A549 (cell line): ENCODE data around the gene DAZAP1. TPM values are rescaled to one million over a fixed set of nuclear protein-coding genes. Genes with fewer than 3 reads are reported as not detected.

Experiments used
- ATAC-seq, 2 experiments: fragments of 200-7000 bp in 1 of 2; fragments of >200 bp in 1 of 2; cut with Nextera tagmentation in 1 of 2; cut with Tn5 transposase in 1 of 2; 3 replicates each; pipeline versions ENCODE4 v1.8.0 to v1.9.1; 2018 to 2020; ENCODE audit warnings: mild to moderate bottlenecking in 1 of 2, moderate library complexity in 1 of 2
- CTCF ChIA-PET: fragments of 300-600 bp; sonication (Branson Sonifier 250); formaldehyde crosslinking; extraction: SDS; loops from one replicate; lab custom pipeline; 2021; ENCODE audit warnings: antibody characterized with exemption, inconsistent platforms; lab: Yijun Ruan, JAX
- POLR2A ChIA-PET: fragments of 350-600 bp; formaldehyde crosslinking; extraction: SDS; loops from one replicate; lab custom pipeline; 2021; ENCODE audit warnings: antibody characterized with exemption, inconsistent platforms; lab: Yijun Ruan, JAX
- DNase-seq, 2 experiments: peaks; one replicate each; pipeline versions ENCODE4 v3.0.0 to v3.0.0-alpha.2; 2011 to 2016; ENCODE audit warnings: low read depth in 1 of 2, low spot score in 1 of 2
- FAIRE-seq: peaks from 2 replicates; lab custom pipeline; 2011; peaks lifted over from hg19 to GRCh38; lab: Jason Lieb, UNC
- H3K27ac ChIP-seq, 2 experiments: fragments of >200 bp; sonication (Bioruptor Twin); formaldehyde crosslinking; 3 replicates each; pipeline ENCODE4 v1.5.1; 2016 to 2017
- H3K4me1 ChIP-seq: fragments of >200 bp; sonication (Bioruptor Twin); formaldehyde crosslinking; 3 replicates; pipeline ENCODE4 v1.6.1; 2016
- H3K4me2 ChIP-seq: fragments of >200 bp; sonication (Bioruptor Twin); formaldehyde crosslinking; 3 replicates; pipeline ENCODE4 v1.6.1; 2016
- H3K4me3 ChIP-seq: fragments of >200 bp; sonication (Bioruptor Twin); formaldehyde crosslinking; 3 replicates; pipeline ENCODE4 v1.5.1; 2016
- H3K9me3 ChIP-seq: fragments of >200 bp; sonication (Bioruptor Twin); formaldehyde crosslinking; 3 replicates; pipeline ENCODE4 v1.6.1; 2016
- CBX8 ChIP-seq: fragments of 200-600 bp; sonication (generic); IDR thresholded peaks from 2 replicates; pipeline ENCODE4 v1.6.1; 2016
- CEBPB ChIP-seq, 2 experiments: fragments of >200 bp in 1 of 2; sonication (Bioruptor Twin) in 1 of 2; formaldehyde crosslinking in 1 of 2; IDR thresholded peaks; 2 replicates each; pipeline ENCODE4 v1.6.1; 2012 to 2016
- CHD2 ChIP-seq: fragments of 150-350 bp; IDR thresholded peaks from 2 replicates; pipeline ENCODE4 v1.6.1; 2014; ENCODE audit warnings: low read length; ENCODE audit not compliant: partially characterized antibody
- EHF ChIP-seq: fragments of 250-450 bp; sonication (Bioruptor Pico); IDR thresholded peaks from 2 replicates; pipeline ENCODE4 v1.5.0; 2020; ENCODE audit warnings: mild to moderate bottlenecking
- FOXS1 ChIP-seq: fragments of 250-450 bp; sonication (Bioruptor Pico); IDR thresholded peaks from 2 replicates; pipeline ENCODE4 v1.5.0; 2020; ENCODE audit warnings: mild to moderate bottlenecking, moderate library complexity
- HDAC2 ChIP-seq: fragments of 200-600 bp; sonication (generic); IDR thresholded peaks from 2 replicates; pipeline ENCODE4 v1.6.1; 2016
- HOXB13 ChIP-seq: fragments of 250-450 bp; sonication (Bioruptor Pico); IDR thresholded peaks from 2 replicates; pipeline ENCODE4 v1.5.0; 2020; ENCODE audit warnings: low read depth, mild to moderate bottlenecking, moderate library complexity
- HOXB5 ChIP-seq: fragments of 250-450 bp; sonication (Bioruptor Pico); IDR thresholded peaks from 2 replicates; pipeline ENCODE4 v1.5.0; 2020; ENCODE audit warnings: mild to moderate bottlenecking, moderate library complexity
- KDM5A ChIP-seq: fragments of 200-600 bp; sonication (generic); IDR thresholded peaks from 2 replicates; pipeline ENCODE4 v1.6.1; 2016; ENCODE audit warnings: antibody characterized with exemption, mild to moderate bottlenecking
- NPAS2 ChIP-seq: fragments of 250-450 bp; sonication (Bioruptor Pico); IDR thresholded peaks from 2 replicates; pipeline ENCODE4 v1.8.0; 2022; ENCODE audit warnings: mild to moderate bottlenecking, moderate library complexity, borderline replicate concordance
- NR3C1 ChIP-seq: fragments of >200 bp; sonication (Bioruptor Twin); formaldehyde crosslinking; IDR thresholded peaks from 3 replicates; pipeline ENCODE4 v1.6.1; 2017
- PHF8 ChIP-seq: fragments of 200-600 bp; sonication (generic); IDR thresholded peaks from 2 replicates; pipeline ENCODE4 v1.6.1; 2016; ENCODE audit warnings: low read depth, mild to moderate bottlenecking, antibody characterized with exemption, moderate library complexity, borderline replicate concordance
- POLR2A ChIP-seq: IDR thresholded peaks from 2 replicates; pipeline ENCODE4 v1.6.1; 2012; ENCODE audit warnings: mild to moderate bottlenecking, low read length
- RARB ChIP-seq: fragments of 250-450 bp; sonication (Bioruptor Pico); IDR thresholded peaks from 2 replicates; pipeline ENCODE4 v1.8.0; 2021; ENCODE audit warnings: mild to moderate bottlenecking, moderate library complexity
- RCOR1 ChIP-seq: fragments of 150-350 bp; IDR thresholded peaks from 2 replicates; pipeline ENCODE4 v1.6.1; 2014; ENCODE audit warnings: antibody characterized with exemption, low read length, low read depth
- SMC3 ChIP-seq: fragments of >200 bp; sonication (Bioruptor Twin); formaldehyde crosslinking; IDR thresholded peaks from 3 replicates; pipeline ENCODE4 v1.6.1; 2018; ENCODE audit warnings: inconsistent platforms
- SREBF2 ChIP-seq: fragments of 450-650 bp; IDR thresholded peaks from 2 replicates; pipeline ENCODE4 v1.6.1; 2014; ENCODE audit warnings: mild to moderate bottlenecking, moderate library complexity
- TFCP2L1 ChIP-seq: fragments of 250-450 bp; sonication (Bioruptor Pico); IDR thresholded peaks from 2 replicates; pipeline ENCODE4 v1.5.0; 2021; ENCODE audit warnings: mild to moderate bottlenecking
- TP53 ChIP-seq: fragments of 250-450 bp; sonication (Bioruptor Pico); IDR thresholded peaks from 2 replicates; pipeline ENCODE4 v1.5.0; 2021; ENCODE audit warnings: mild to moderate bottlenecking, moderate library complexity
- WGBS: methylation state at CpG from one replicate; pipeline ENCODE4 v1.1.6; 2017; ENCODE audit errors: missing lambda C conversion rate; 5-methylcytosine and 5-hydroxymethylcytosine counted together
- polyA plus RNA-seq, 4 experiments: library from polyadenylated mRNA; depleted of rRNA in 3 of 4; stranded (reverse); fragments of >200 nt; fragmentation: RNase III in 1 of 4; extraction: RNeasy Plus Mini Kit Qiagen cat#74134 plus additional on column Dnase treatment in 1 of 4; gene quantifications; 2 replicates in 3 of 4; 3 replicates in 1 of 4; pipeline ENCODE4 v1.2.3, GENCODE V29; 2011 to 2017
- TF ChIP-seq, protein P1 (sequence below): fragments of 450-650 bp; IDR thresholded peaks from 2 replicates; pipeline ENCODE4 v1.6.1; 2014; ENCODE audit warnings: antibody characterized with exemption
- TF ChIP-seq, protein P2 (sequence below): fragments of >200 bp; sonication (Bioruptor Twin); formaldehyde crosslinking; IDR thresholded peaks from 3 replicates; pipeline ENCODE4 v1.5.1; 2016
- TF ChIP-seq, protein P3 (sequence below): fragments of >200 bp; sonication (Bioruptor Twin); formaldehyde crosslinking; IDR thresholded peaks from 3 replicates; pipeline ENCODE4 v1.6.1; 2016
- TF ChIP-seq, protein P4 (sequence below): fragments of 150-350 bp; IDR thresholded peaks from 2 replicates; pipeline ENCODE4 v1.6.1; 2014; ENCODE audit warnings: low read depth, mild to moderate bottlenecking, low read length
- TF ChIP-seq, protein P5 (sequence below): IDR thresholded peaks from 2 replicates; pipeline ENCODE4 v1.6.1; 2012

The DAZAP1 gene
- polyA plus RNA-seq, 2 of the 4 experiments (the other 2 are of a cell fraction), result 58.9 to 86.3 TPM

DNA sequence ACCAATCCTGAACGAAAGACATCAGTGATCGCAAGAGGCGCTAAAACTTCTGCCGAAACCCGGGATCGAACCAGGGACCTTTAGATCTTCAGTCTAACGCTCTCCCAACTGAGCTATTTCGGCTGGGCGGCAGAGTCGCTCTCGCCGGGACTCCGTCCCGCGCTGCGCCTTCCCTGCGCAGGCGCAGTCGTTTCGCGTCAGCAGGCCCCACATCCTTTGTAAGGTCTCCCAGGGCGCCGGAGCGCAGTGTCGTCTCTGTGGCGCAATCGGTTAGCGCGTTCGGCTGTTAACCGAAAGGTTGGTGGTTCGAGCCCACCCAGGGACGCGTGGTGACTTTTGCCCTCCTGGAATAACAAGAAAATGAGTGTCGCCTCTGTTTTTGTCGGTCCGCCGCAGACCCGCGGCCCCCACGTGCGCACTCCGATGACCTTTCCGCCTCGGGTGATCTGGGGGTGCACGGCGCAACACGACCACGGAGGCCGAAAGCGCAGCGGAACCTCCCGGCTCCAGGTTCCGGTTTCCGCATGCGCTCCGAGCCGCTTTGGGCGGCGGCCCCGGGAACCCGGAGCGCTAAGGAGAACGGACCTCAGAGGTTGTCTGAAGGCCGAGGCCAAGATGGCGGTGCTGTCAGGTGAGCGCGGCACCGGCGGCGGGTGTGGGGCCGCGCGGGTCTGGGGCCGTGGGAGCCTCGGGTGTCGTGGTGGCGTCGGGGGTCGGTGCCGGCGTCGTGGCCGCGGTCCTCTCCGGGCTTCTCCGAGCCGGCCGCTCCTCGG lies 23.9 kb upstream of the DAZAP1 start, which contains the start of gene NDUFS7 (continued):
- TF ChIP-seq, protein P1, sequence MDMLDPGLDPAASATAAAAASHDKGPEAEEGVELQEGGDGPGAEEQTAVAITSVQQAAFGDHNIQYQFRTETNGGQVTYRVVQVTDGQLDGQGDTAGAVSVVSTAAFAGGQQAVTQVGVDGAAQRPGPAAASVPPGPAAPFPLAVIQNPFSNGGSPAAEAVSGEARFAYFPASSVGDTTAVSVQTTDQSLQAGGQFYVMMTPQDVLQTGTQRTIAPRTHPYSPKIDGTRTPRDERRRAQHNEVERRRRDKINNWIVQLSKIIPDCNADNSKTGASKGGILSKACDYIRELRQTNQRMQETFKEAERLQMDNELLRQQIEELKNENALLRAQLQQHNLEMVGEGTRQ, result peak; percentile 41; the same call in 1 of the 2 replicates
- TF ChIP-seq, protein P2, sequence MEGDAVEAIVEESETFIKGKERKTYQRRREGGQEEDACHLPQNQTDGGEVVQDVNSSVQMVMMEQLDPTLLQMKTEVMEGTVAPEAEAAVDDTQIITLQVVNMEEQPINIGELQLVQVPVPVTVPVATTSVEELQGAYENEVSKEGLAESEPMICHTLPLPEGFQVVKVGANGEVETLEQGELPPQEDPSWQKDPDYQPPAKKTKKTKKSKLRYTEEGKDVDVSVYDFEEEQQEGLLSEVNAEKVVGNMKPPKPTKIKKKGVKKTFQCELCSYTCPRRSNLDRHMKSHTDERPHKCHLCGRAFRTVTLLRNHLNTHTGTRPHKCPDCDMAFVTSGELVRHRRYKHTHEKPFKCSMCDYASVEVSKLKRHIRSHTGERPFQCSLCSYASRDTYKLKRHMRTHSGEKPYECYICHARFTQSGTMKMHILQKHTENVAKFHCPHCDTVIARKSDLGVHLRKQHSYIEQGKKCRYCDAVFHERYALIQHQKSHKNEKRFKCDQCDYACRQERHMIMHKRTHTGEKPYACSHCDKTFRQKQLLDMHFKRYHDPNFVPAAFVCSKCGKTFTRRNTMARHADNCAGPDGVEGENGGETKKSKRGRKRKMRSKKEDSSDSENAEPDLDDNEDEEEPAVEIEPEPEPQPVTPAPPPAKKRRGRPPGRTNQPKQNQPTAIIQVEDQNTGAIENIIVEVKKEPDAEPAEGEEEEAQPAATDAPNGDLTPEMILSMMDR, result 0 out of 3 replicates have a peak, but pooled peaks have one; percentile 12
- TF ChIP-seq, protein P3, sequence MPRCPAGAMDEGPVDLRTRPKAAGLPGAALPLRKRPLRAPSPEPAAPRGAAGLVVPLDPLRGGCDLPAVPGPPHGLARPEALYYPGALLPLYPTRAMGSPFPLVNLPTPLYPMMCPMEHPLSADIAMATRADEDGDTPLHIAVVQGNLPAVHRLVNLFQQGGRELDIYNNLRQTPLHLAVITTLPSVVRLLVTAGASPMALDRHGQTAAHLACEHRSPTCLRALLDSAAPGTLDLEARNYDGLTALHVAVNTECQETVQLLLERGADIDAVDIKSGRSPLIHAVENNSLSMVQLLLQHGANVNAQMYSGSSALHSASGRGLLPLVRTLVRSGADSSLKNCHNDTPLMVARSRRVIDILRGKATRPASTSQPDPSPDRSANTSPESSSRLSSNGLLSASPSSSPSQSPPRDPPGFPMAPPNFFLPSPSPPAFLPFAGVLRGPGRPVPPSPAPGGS, result peak; percentile 54; the same call in 1 of the 3 replicates
- TF ChIP-seq TFCP2L1, result 0 out of 2 replicates have a peak, but pooled peaks have one; percentile 31
- TF ChIP-seq, protein P4, sequence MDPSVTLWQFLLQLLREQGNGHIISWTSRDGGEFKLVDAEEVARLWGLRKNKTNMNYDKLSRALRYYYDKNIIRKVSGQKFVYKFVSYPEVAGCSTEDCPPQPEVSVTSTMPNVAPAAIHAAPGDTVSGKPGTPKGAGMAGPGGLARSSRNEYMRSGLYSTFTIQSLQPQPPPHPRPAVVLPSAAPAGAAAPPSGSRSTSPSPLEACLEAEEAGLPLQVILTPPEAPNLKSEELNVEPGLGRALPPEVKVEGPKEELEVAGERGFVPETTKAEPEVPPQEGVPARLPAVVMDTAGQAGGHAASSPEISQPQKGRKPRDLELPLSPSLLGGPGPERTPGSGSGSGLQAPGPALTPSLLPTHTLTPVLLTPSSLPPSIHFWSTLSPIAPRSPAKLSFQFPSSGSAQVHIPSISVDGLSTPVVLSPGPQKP, result no peak
- no peak for TF ChIP-seq CBX8
- 0 out of 2 replicates have a peak, but pooled peaks have one; percentile 31 for TF ChIP-seq PHF8
- peak; percentile 94 for TF ChIP-seq RARB (CRISPR knock-in tag)
- TF ChIP-seq CEBPB (IDR thresholded peaks at IDR 0.05), result peak; percentile 44 to 89; a peak in 3 of 4 replicates
- TF ChIP-seq, protein P5, sequence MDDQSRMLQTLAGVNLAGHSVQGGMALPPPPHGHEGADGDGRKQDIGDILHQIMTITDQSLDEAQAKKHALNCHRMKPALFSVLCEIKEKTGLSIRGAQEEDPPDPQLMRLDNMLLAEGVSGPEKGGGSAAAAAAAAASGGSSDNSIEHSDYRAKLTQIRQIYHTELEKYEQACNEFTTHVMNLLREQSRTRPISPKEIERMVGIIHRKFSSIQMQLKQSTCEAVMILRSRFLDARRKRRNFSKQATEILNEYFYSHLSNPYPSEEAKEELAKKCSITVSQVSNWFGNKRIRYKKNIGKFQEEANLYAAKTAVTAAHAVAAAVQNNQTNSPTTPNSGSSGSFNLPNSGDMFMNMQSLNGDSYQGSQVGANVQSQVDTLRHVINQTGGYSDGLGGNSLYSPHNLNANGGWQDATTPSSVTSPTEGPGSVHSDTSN, result peak; percentile 23; the same call in 1 of the 2 replicates
- no peak for TF ChIP-seq CHD2
- TF ChIP-seq NPAS2 (CRISPR knock-in tag), result no peak
- peak; percentile 100 for TF ChIP-seq SREBF2
- no peak for TF ChIP-seq HOXB13
- no peak for TF ChIP-seq NR3C1
- peak; percentile 6; the same call in 1 of the 2 replicates for TF ChIP-seq RCOR1
- TF ChIP-seq EHF (CRISPR knock-in tag), result no peak
- TF ChIP-seq TP53 (CRISPR knock-in tag), result no peak
- no peak for TF ChIP-seq HOXB5 (CRISPR knock-in tag)
- no peak for TF ChIP-seq HDAC2
- peak; percentile 19; the same call in 1 of the 3 replicates for TF ChIP-seq SMC3
- peak; percentile 94 for TF ChIP-seq KDM5A
- peak; percentile 23; the same call in 1 of the 2 replicates for TF ChIP-seq POLR2A

DNA sequence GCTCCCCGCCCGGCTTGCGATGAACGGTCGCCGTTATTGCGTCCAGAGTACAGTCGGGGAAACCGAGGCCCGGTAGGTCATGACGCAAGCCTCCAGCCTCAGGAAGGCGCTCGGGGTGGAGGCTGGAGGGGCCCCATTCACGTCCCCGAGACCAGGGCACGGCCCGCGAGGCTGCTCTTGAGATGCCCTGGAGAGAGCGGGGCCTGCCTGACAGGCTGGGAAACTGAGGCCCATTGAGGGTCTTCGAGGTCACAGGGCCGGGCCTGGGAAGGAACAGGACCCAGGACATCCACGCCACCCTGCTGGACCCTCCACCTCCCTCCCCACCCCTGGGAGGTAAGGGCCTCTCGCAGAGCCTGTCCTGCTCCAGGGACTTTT lies 23.3 kb upstream of the DAZAP1 start:
- ChIA-PET POLR2A (no interaction called here), CTCF (interaction anchor here (0.5 to 2.8 kb wide), 2 partner anchors 21 to 69 kb away, joined by 3 to 11 read pairs; no protein-coding TSS in a partner anchor)
- DNase-seq, result no peak
- Histone ChIP-seq H3K4me3 (peak overlapping the region; percentile 82), H3K4me1 (peaks cover 4% of the 10 kb centered on the region; the same call in 1 of the 3 replicates), H3K9me3 (no peaks in the 10 kb centered on the region), H3K27ac (peak overlapping the region; percentile 78 to 96), H3K4me2 (peak overlapping the region; percentile 94)
- 3% methylated on average over 4 of the region's 23 CpGs for WGBS
- FAIRE-seq, result no peak
- ATAC-seq, result peak; percentile 4 to 5; a peak in 2 of 6 replicates
- peak; percentile 3; the same call in 1 of the 2 replicates for TF ChIP-seq PHF8
- TF ChIP-seq, protein P3, result 0 out of 3 replicates have a peak, but pooled peaks have one; percentile 2
- peak; percentile 79 for TF ChIP-seq KDM5A
- TF ChIP-seq HOXB13, result no peak
- no peak for TF ChIP-seq FOXS1 (CRISPR knock-in tag)
